OCI-LY7 (cell line): ENCODE data around the gene PODXL. TPM values are rescaled to one million over a fixed set of nuclear protein-coding genes. Genes with fewer than 3 reads are reported as not detected.
"Not testable (repeated sequence)": the region's sequence is repeated elsewhere in the genome, so short reads cannot be mapped to it uniquely, and the experiment has no call there.

ENCODE experiments used
- BruUV-seq: library from RNA; stranded (reverse); fragments of 400-500 nt; replicated peaks from 2 replicates; lab custom pipeline; 2021; lab: Mats Ljungman, UMichigan
- CTCF ChIA-PET: fragments of 300-600 bp; sonication (Branson Sonifier 250); formaldehyde crosslinking; loops from one replicate; lab custom pipeline; 2022; ENCODE audit warnings: antibody characterized with exemption; ENCODE audit not compliant: unreplicated experiment; lab: Charles Lee
- POLR2A ChIA-PET: fragments of 300-600 bp; sonication (Branson Sonifier 250); formaldehyde crosslinking; loops from one replicate; lab custom pipeline; 2022; ENCODE audit warnings: antibody characterized with exemption; lab: Charles Lee
- DNase-seq: peaks from one replicate; pipeline ENCODE4 v3.0.0-alpha.2; 2015; ENCODE audit warnings: low spot score
- H2AFZ ChIP-seq: fragments of 200-600 bp; sonication (generic), shearing (Covaris generic); 2 replicates; pipeline ENCODE4 v1.6.1; 2014; ENCODE audit warnings: mild to moderate bottlenecking, antibody characterized with exemption, low read length, moderate library complexity
- H3K27ac ChIP-seq: fragments of 200-600 bp; sonication (generic); 2 replicates; pipeline ENCODE4 v1.5.1; 2014; ENCODE audit warnings: mixed run types, low read depth, mild to moderate bottlenecking, moderate library complexity, low read length, inconsistent platforms; ENCODE audit not compliant: poor library complexity, severe bottlenecking
- H3K36me3 ChIP-seq: fragments of 200-600 bp; sonication (generic); 2 replicates; pipeline ENCODE4 v1.6.1; 2014; ENCODE audit warnings: mild to moderate bottlenecking, antibody characterized with exemption, low read length, moderate library complexity, mixed read lengths; ENCODE audit not compliant: insufficient read depth
- H3K4me1 ChIP-seq: fragments of 200-600 bp; sonication (generic); 2 replicates; pipeline ENCODE4 v1.5.1; 2014; ENCODE audit warnings: mild to moderate bottlenecking, low read length; ENCODE audit not compliant: insufficient read depth, poor library complexity, severe bottlenecking
- H3K4me2 ChIP-seq: fragments of 200-600 bp; sonication (generic); 2 replicates; pipeline ENCODE4 v1.6.1; 2014; ENCODE audit warnings: mild to moderate bottlenecking, low read length
- H3K4me3 ChIP-seq: fragments of 200-600 bp; sonication (generic); 2 replicates; pipeline ENCODE4 v1.5.1; 2014; ENCODE audit warnings: mild to moderate bottlenecking, low read depth, low read length; ENCODE audit not compliant: poor library complexity, severe bottlenecking
- H3K79me2 ChIP-seq: fragments of 200-600 bp; sonication (generic); 2 replicates; pipeline ENCODE4 v1.6.1; 2016; ENCODE audit warnings: low read depth, mild to moderate bottlenecking, low read length, moderate library complexity, mixed read lengths; ENCODE audit not compliant: insufficient read depth
- H3K9me2 ChIP-seq: fragments of 200-600 bp; sonication (generic); 2 replicates; pipeline ENCODE4 v1.6.1; 2016; ENCODE audit warnings: mild to moderate bottlenecking, low read length, mixed read lengths; ENCODE audit not compliant: insufficient read depth
- H3K9me3 ChIP-seq: fragments of 200-600 bp; sonication (generic); 2 replicates; pipeline ENCODE4 v1.6.1; 2014; ENCODE audit warnings: mild to moderate bottlenecking, mixed run types, low read length, mixed read lengths
- H4K20me1 ChIP-seq: fragments of 200-600 bp; sonication (generic); 2 replicates; pipeline ENCODE4 v1.6.1; 2014; ENCODE audit warnings: mild to moderate bottlenecking, antibody characterized with exemption, low read length, moderate library complexity, mixed read lengths; ENCODE audit not compliant: insufficient read depth
- EZH2phosphoT487 ChIP-seq: fragments of 200-600 bp; sonication (generic); IDR thresholded peaks from 2 replicates; pipeline ENCODE4 v1.6.1; 2018; ENCODE audit warnings: low read depth, borderline replicate concordance, mild to moderate bottlenecking, mixed run types, antibody characterized with exemption, low read length, moderate library complexity, mixed read lengths
- intact Hi-C: fragments of 100-400 bp; cut with micrococcal nuclease; formaldehyde crosslinking; loops from one replicate; pipeline ENCODE4 v1.10.0; 2022; ENCODE audit not compliant: unreplicated experiment
- total RNA-seq, 2 experiments: library from RNA; depleted of rRNA in 1 of 2; stranded (reverse); fragments of >200 nt in 1 of 2; shearing (Covaris generic) in 1 of 2; gene quantifications; 2 replicates each; pipeline ENCODE4 v1.2.3, GENCODE V29; 2014 to 2022
- TF ChIP-seq, protein P1 (sequence below): fragments of 200-600 bp; sonication (generic); conservative IDR thresholded peaks from 2 replicates; pipeline ENCODE4 v1.5.1; 2014; ENCODE audit warnings: mild to moderate bottlenecking, antibody characterized with exemption, low read length, moderate library complexity, mixed read lengths

The PODXL gene
- total RNA-seq, 2 experiments from 2014 or later = 0.32 to 2.1 TPM

GRCh38 chr7:131521651-131522163 is 34.7 kb downstream of the PODXL start:
- DNase-seq = no peak
- H3K27ac ChIP-seq = no peak overlapping the region
- H3K4me3 ChIP-seq = no peak overlapping the region
- H3K79me2 ChIP-seq = no peaks in the 10 kb centered on the region
- intact Hi-C loops = no loop called here
- TF ChIP-seq, protein P1, sequence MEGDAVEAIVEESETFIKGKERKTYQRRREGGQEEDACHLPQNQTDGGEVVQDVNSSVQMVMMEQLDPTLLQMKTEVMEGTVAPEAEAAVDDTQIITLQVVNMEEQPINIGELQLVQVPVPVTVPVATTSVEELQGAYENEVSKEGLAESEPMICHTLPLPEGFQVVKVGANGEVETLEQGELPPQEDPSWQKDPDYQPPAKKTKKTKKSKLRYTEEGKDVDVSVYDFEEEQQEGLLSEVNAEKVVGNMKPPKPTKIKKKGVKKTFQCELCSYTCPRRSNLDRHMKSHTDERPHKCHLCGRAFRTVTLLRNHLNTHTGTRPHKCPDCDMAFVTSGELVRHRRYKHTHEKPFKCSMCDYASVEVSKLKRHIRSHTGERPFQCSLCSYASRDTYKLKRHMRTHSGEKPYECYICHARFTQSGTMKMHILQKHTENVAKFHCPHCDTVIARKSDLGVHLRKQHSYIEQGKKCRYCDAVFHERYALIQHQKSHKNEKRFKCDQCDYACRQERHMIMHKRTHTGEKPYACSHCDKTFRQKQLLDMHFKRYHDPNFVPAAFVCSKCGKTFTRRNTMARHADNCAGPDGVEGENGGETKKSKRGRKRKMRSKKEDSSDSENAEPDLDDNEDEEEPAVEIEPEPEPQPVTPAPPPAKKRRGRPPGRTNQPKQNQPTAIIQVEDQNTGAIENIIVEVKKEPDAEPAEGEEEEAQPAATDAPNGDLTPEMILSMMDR = no peak
- no peak for TF ChIP-seq EZH2phosphoT487
- H2AFZ ChIP-seq = no peak overlapping the region
- no peaks in the 10 kb centered on the region for H3K9me2 ChIP-seq
- ChIA-PET POLR2A (no interaction called here), CTCF (no interaction called here)
- H3K4me1 ChIP-seq = no peaks in the 10 kb centered on the region
- no peaks in the 10 kb centered on the region for H4K20me1 ChIP-seq
- H3K36me3 ChIP-seq = no peaks in the 10 kb centered on the region
- BruUV-seq = no TSS peak
- H3K4me2 ChIP-seq = no peak overlapping the region
- no peaks in the 10 kb centered on the region for H3K9me3 ChIP-seq

- DNase-seq = no peak
- H3K9me2 ChIP-seq = no peaks in the 10 kb centered on the region
- H3K4me1 ChIP-seq = no peaks in the 10 kb centered on the region
- H3K9me3 ChIP-seq = no peaks in the 10 kb centered on the region
- H3K4me3 ChIP-seq = no peak overlapping the region
- H2AFZ ChIP-seq = no peak overlapping the region
- no peaks in the 10 kb centered on the region for H3K79me2 ChIP-seq
- H4K20me1 ChIP-seq = no peaks in the 10 kb centered on the region
- no peak for TF ChIP-seq EZH2phosphoT487
- TF ChIP-seq, protein P1 = no peak
- ChIA-PET POLR2A (interaction anchor here (0.6 to 0.9 kb wide), 2 partner anchors 20 to 353 kb away, joined by 3 read pairs; no protein-coding TSS in a partner anchor), CTCF (no interaction called here)
- H3K36me3 ChIP-seq = no peaks in the 10 kb centered on the region
- H3K27ac ChIP-seq = no peak overlapping the region
- intact Hi-C loops = no loop called here
- no TSS peak for BruUV-seq
- no peak overlapping the region for H3K4me2 ChIP-seq
Observed at GRCh38 chr7:131518626-131519025, 37.8 kb downstream of the PODXL start.

- DNase-seq = no peak
- Histone ChIP-seq H3K36me3 (no peaks in the 10 kb centered on the region), H3K4me2 (no peak overlapping the region), H3K9me2 (no peaks in the 10 kb centered on the region), H4K20me1 (no peaks in the 10 kb centered on the region), H2AFZ (no peak overlapping the region), H3K9me3 (no peaks in the 10 kb centered on the region), H3K4me3 (no peak overlapping the region), H3K27ac (no peak overlapping the region), H3K4me1 (no peaks in the 10 kb centered on the region), H3K79me2 (no peaks in the 10 kb centered on the region)
- no TSS peak for BruUV-seq
- ChIA-PET CTCF (interaction anchor here (0.7 kb wide), 1 partner anchor 634 kb away, joined by 3 read pairs; no protein-coding TSS in a partner anchor), POLR2A (interaction anchor here (0.6 kb wide), 1 partner anchor 649 kb away, joined by 5 read pairs; no protein-coding TSS in a partner anchor)
- intact Hi-C loops = no loop called here
- TF ChIP-seq, protein P1 = no peak
- TF ChIP-seq EZH2phosphoT487 = no peak
Observed at GRCh38 chr7:131517218-131517923, 39.1 kb downstream of the PODXL start.

- H3K9me2 ChIP-seq, H3K4me2 ChIP-seq, H3K4me1 ChIP-seq, intact Hi-C loops, H3K4me3 ChIP-seq, H3K36me3 ChIP-seq, H2AFZ ChIP-seq, CTCF ChIA-PET, BruUV-seq, H4K20me1 ChIP-seq, H3K9me3 ChIP-seq, DNase-seq, H3K27ac ChIP-seq, H3K79me2 ChIP-seq: not testable (repeated sequence)
- POLR2A ChIA-PET = interaction anchor here (0.6 kb wide), 1 partner anchor 56 kb away, joined by 3 read pairs; no protein-coding TSS in a partner anchor
Observed at GRCh38 chr7:131515471-131515870, 41.0 kb downstream of the PODXL start.
